ENCODE data around the gene ZNF320.
"Not testable (repeated sequence)": the region's sequence is repeated elsewhere in the genome, so short reads cannot be mapped to it uniquely, and the experiment has no call there.

ZNF320 gene

DNA sequence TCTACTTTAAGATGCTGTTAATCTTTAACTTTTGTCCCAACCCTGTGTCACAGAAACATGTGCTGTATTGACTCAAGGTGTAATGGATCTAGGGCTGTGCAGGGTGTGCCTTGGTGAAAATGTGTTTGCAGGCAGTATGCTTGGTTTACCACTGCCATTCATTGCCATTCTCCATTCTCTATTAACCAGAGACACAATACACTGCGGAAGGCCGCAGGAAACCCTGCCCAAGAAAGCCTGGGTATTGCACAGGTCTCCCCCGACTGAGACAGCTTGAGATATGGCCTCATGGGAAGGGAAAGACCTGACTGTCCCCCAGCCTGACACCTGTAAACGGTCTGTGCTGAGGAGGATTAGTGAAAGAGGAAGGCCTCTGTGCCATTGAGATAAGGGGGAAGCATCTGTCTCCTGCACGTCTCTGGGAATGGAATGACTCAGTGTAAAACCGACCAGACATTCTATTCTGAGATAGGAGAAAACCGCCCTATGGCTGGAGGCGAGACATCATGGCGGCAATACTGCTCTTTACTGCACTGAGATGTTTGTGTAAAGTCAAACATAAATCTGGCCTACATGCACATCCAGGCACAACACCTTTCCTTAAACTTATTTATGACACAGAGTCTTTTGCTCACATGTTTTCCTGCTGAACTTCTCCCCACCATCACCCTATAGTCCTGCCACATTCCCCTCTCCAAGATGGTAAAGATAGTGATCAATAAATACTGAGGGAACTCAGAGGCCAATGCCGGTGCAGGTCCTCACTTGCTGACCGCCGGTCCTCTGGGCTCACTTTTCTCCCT lies 38.9 kb upstream of the ZNF320 start:
- in situ Hi-C loops (cut with MboI; ENCODE audit: low sequenced_read_pairs, unreplicated experiment) = no loop called here
- TF ChIP-seq, protein P1, sequence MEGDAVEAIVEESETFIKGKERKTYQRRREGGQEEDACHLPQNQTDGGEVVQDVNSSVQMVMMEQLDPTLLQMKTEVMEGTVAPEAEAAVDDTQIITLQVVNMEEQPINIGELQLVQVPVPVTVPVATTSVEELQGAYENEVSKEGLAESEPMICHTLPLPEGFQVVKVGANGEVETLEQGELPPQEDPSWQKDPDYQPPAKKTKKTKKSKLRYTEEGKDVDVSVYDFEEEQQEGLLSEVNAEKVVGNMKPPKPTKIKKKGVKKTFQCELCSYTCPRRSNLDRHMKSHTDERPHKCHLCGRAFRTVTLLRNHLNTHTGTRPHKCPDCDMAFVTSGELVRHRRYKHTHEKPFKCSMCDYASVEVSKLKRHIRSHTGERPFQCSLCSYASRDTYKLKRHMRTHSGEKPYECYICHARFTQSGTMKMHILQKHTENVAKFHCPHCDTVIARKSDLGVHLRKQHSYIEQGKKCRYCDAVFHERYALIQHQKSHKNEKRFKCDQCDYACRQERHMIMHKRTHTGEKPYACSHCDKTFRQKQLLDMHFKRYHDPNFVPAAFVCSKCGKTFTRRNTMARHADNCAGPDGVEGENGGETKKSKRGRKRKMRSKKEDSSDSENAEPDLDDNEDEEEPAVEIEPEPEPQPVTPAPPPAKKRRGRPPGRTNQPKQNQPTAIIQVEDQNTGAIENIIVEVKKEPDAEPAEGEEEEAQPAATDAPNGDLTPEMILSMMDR (IDR thresholded peaks at IDR 0.05; ENCODE audit: borderline replicate concordance, control extremely low read depth, extremely low read depth, insufficient read depth, missing control alignments) = no peak
- DNase-seq (ENCODE audit: low spot score) = no peak

DNA sequence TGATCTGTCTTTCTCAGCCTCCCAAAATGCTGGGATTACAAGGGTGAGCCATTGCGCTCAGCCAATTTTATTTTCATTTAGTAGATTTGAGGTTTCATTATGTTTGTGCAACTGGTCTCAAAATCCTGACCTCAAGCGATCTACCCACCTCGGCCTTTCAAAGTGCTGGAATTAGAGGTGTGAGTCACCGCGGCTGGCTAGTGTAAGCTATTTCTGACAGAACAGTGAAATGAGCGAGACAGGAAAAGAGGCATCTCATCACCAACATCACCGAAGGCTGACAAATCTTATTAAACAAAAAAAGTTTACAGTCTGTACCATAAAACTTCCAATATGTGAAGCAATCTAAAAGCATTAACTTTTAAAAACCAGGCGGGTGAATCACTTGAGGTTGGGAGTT lies 38.0 kb upstream of the ZNF320 start:
- in situ Hi-C loops (cut with MboI; ENCODE audit: low sequenced_read_pairs, unreplicated experiment) = no loop called here
- DNase-seq (ENCODE audit: low spot score) = no peak
- TF ChIP-seq, protein P1 (IDR thresholded peaks at IDR 0.05; ENCODE audit: borderline replicate concordance, control extremely low read depth, extremely low read depth, insufficient read depth, missing control alignments) = no peak

DNA sequence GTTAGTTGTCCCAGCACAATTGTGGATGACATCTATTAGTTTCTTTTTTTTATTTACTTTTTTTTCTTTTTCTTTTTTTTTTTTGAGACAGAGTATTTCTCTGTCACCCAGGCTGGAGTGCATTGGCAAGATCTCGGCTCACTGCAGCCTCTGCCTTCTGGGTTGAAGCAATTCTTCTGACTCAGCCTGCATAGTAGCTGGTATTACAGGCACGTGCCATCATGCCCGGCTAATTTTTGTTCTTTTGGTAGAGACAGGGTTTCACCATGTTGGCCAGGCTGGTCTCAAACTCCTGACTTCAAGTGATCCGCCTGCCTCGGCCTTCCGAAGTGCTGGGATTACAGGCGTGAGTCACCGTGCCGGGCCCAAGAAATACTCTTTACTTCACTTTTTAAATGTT lies 27.2 kb upstream of the ZNF320 start:
- in situ Hi-C loops (cut with MboI; ENCODE audit: low sequenced_read_pairs, unreplicated experiment) = not testable (repeated sequence)

DNA sequence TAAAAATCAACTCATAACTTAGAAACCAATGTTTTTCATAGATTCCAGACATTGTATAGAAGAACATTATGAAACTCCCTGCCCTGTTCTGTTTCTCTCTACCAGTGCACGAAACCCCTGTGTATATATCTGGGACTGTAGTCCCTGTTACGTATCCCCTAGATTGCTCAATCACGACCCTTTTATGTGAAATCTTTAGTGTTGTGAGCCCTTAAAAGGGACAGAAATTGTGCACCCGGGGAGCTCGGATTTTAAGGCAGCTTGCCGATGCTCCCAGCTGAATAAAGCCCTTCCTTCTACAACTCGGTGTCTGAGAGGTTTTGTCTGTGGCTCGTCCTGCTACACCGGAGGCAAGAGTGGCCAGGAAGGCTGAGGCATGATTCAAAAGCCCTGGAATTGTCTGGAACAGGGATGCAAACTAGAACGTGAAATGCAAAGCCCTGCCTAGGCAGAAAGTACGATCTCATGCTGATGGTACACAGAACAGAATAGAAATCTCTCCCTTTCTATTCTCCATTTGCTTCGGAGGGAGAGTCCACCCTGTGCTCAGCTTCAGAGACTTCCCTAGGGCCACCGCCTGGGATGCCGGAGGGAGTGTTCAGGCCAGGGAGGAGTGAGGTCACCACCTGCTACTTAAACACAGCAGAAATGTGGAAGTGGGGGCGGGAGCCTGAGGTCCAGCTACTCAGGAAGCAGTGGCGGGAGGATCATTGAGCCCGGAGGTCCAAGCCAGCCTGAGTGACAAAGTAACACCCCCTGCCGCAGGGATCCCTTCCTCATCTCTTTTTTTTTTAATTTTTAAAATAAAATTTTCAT lies 26.6 kb upstream of the ZNF320 start:
- no peak for DNase-seq (ENCODE audit: low spot score)
- in situ Hi-C loops (cut with MboI; ENCODE audit: low sequenced_read_pairs, unreplicated experiment) = no loop called here
- TF ChIP-seq, protein P1 (IDR thresholded peaks at IDR 0.05; ENCODE audit: borderline replicate concordance, control extremely low read depth, extremely low read depth, insufficient read depth, missing control alignments) = no peak

More for the DNA sequence above, 27.2 kb upstream of the ZNF320 start:
- DNase-seq (ENCODE audit: low spot score) = not testable (repeated sequence)

DNA sequence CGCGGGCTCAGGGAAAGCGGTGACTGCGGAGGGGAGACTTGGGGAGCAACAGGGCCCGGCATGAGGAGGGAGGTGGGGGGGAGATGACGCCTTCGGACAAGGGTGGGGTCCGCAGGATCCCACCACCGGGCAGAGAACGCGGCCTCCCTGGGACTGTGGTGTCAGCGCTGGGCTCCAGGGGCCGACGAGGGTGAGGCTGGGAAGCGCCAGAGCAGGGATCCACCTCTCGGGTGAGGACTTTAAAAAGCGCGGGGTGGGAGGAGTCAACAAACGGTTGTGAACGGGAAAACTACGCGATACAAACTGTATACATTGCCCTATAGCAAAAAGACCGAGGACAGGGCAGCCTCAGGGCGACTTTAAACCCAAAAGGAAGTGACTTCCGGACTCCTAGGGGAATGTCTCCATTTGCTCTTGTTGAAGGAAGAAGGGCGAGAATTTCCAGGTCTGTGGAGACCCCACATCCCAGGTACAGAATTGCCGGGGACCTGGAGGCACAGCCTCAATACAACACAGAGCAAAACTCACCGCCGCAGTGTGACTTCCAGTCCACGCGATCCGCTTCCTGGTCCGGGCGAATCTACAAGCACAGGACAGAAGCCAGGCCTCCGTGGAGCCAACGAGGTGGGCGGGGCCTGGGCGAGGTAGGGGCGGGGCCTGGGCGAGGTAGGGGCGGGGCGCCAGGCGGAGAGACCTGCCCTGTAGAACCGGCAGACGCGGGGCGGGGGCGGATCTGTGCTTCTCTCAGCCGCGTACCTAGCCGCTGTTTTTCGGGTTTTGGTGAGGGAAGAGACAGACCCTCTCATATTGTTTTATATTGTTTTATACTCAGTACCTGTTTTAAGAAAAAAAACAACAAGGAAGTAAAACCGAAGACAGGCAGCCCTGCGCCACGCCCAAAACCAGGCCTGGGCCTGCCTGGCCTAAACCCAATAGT lies 25.7 kb upstream of the ZNF320 start, which contains the start of gene ZNF888:
ZNF888 (minus strand) TSS at position 588 of the 937 bp plus-strand sequence. CDS start 5,555 bp downstream, outside the sequence.
- in situ Hi-C loops (cut with MboI; ENCODE audit: low sequenced_read_pairs, unreplicated experiment) = no loop called here
- TF ChIP-seq, protein P1 (IDR thresholded peaks at IDR 0.05; ENCODE audit: borderline replicate concordance, control extremely low read depth, extremely low read depth, insufficient read depth, missing control alignments) = no peak
- DNase-seq (ENCODE audit: low spot score) = peak; percentile 94

DNA sequence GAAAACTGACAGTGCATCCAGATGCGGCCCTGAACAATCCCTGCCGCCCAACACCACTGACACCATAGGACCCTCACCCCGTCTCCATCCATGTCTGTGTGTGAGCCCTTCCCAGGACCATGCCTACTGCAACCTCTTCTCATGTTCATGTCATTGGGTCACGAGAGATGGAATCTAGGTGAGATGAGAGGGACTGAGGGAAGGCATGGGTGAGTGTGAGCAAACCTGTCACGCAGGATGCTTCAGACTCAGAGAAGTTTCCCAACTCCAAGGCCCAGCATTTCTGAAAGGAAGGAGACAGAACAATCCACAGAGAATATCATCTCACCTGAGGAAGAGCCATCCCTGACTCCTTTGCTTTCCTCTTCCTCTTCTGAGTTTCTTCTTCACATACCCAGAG lies 20.1 kb upstream of the ZNF320 start:
- in situ Hi-C loops (cut with MboI; ENCODE audit: low sequenced_read_pairs, unreplicated experiment) = no loop called here
- no peak for DNase-seq (ENCODE audit: low spot score)
- TF ChIP-seq, protein P1 (IDR thresholded peaks at IDR 0.05; ENCODE audit: borderline replicate concordance, control extremely low read depth, extremely low read depth, insufficient read depth, missing control alignments) = no peak

All from GM13976 (cell line).